ENCODE data around the gene KCTD5.

Gene KCTD5

GRCh38 chr16:2710021-2710710 is 27.8 kb downstream of the KCTD5 start:
- Histone ChIP-seq H2AFZ (ENCODE audit: low read depth, low read length) (no peak overlapping the region), H3K79me2 (ENCODE audit: insufficient read depth, low read length) (no peaks in the 10 kb centered on the region), H3K9ac (ENCODE audit: low read depth, low read length) (no peak overlapping the region), H3K4me3 (ENCODE audit: low read depth in 1 of 2, low read length in 2 of 2) (no peak overlapping the region), H4K20me1 (ENCODE audit: insufficient read depth, low read length) (peaks cover 21% of the 10 kb centered on the region), H3K4me1 (ENCODE audit: insufficient read depth, low read length) (peaks cover 3% of the 10 kb centered on the region), H3K9me3 (ENCODE audit: insufficient read depth, low read length, severe bottlenecking) (no peaks in the 10 kb centered on the region), H3K4me2 (ENCODE audit: insufficient read depth, low read length) (no peak overlapping the region), H3K27me3 (ENCODE audit: insufficient read depth, low read length, poor library complexity) (no peaks in the 10 kb centered on the region), H3K36me3 (ENCODE audit: insufficient read depth, low read length) (peaks cover 28% of the 10 kb centered on the region), H3K27ac (ENCODE audit: low read length) (no peak overlapping the region)
- no peak for TF ChIP-seq EZH2 (IDR thresholded peaks at IDR 0.05; ENCODE audit: borderline replicate concordance, low read depth, low read length, severe bottlenecking)
- TF ChIP-seq CTCF (IDR thresholded peaks at IDR 0.05; ENCODE audit: borderline replicate concordance, extremely low read depth, low read length, poor library complexity, severe bottlenecking), result no peak
- ATAC-seq (ENCODE audit: insufficient read depth, low read depth), result no peak
- DNase-seq, result no peak

- Histone ChIP-seq H3K4me2 (ENCODE audit: insufficient read depth, low read length) (no peak overlapping the region), H3K4me1 (ENCODE audit: insufficient read depth, low read length) (peaks cover 9% of the 10 kb centered on the region), H3K27me3 (ENCODE audit: insufficient read depth, low read length, poor library complexity) (no peaks in the 10 kb centered on the region), H4K20me1 (ENCODE audit: insufficient read depth, low read length) (peaks cover 18% of the 10 kb centered on the region), H3K27ac (ENCODE audit: low read length) (no peak overlapping the region), H3K9ac (ENCODE audit: low read depth, low read length) (no peak overlapping the region), H3K79me2 (ENCODE audit: insufficient read depth, low read length) (no peaks in the 10 kb centered on the region), H2AFZ (ENCODE audit: low read depth, low read length) (no peak overlapping the region), H3K9me3 (ENCODE audit: insufficient read depth, low read length, severe bottlenecking) (no peaks in the 10 kb centered on the region), H3K36me3 (ENCODE audit: insufficient read depth, low read length) (peaks cover 22% of the 10 kb centered on the region), H3K4me3 (ENCODE audit: low read depth in 1 of 2, low read length in 2 of 2) (no peak overlapping the region)
- DNase-seq (no peak), ATAC-seq (ENCODE audit: insufficient read depth, low read depth) (no peak)
- TF ChIP-seq EZH2 (IDR thresholded peaks at IDR 0.05; ENCODE audit: borderline replicate concordance, low read depth, low read length, severe bottlenecking) (no peak), CTCF (IDR thresholded peaks at IDR 0.05; ENCODE audit: borderline replicate concordance, extremely low read depth, low read length, poor library complexity, severe bottlenecking) (no peak)
These were observed 28.4 kb downstream of the KCTD5 start for GRCh38 chr16:2710711-2711231.

- Histone ChIP-seq H2AFZ (ENCODE audit: low read depth, low read length) (no peak overlapping the region), H3K79me2 (ENCODE audit: insufficient read depth, low read length) (no peaks in the 10 kb centered on the region), H3K4me1 (ENCODE audit: insufficient read depth, low read length) (peaks cover 16% of the 10 kb centered on the region), H4K20me1 (ENCODE audit: insufficient read depth, low read length) (peaks cover 13% of the 10 kb centered on the region), H3K4me2 (ENCODE audit: insufficient read depth, low read length) (no peak overlapping the region), H3K27me3 (ENCODE audit: insufficient read depth, low read length, poor library complexity) (no peaks in the 10 kb centered on the region), H3K36me3 (ENCODE audit: insufficient read depth, low read length) (peaks cover 17% of the 10 kb centered on the region), H3K4me3 (ENCODE audit: low read depth in 1 of 2, low read length in 2 of 2) (no peak overlapping the region), H3K9me3 (ENCODE audit: insufficient read depth, low read length, severe bottlenecking) (no peaks in the 10 kb centered on the region), H3K9ac (ENCODE audit: low read depth, low read length) (no peak overlapping the region), H3K27ac (ENCODE audit: low read length) (no peak overlapping the region)
- DNase-seq, result no peak
- TF ChIP-seq EZH2 (IDR thresholded peaks at IDR 0.05; ENCODE audit: borderline replicate concordance, low read depth, low read length, severe bottlenecking) (no peak), CTCF (IDR thresholded peaks at IDR 0.05; ENCODE audit: borderline replicate concordance, extremely low read depth, low read length, poor library complexity, severe bottlenecking) (no peak)
- ATAC-seq (ENCODE audit: insufficient read depth, low read depth), result no peak
These were observed 29.2 kb downstream of the KCTD5 start for GRCh38 chr16:2711370-2712062.

Measured in DND-41 (cell line).